GM18867 (cell line): Measurements from ENCODE around the gene SALL4.
"Not testable (repeated sequence)": the region's sequence is repeated elsewhere in the genome, so short reads cannot be mapped to it uniquely, and the experiment has no call there.

Experiments
- ATAC-seq: cut with Tn5 transposase; IDR thresholded peaks from one replicate; pipeline ENCODE4 v1.9.1; 2021; ENCODE audit warnings: mild to moderate bottlenecking, moderate library complexity; ENCODE audit not compliant: unreplicated experiment

Gene SALL4

GRCh38 chr20:51802170-51802751 is at the start of gene SALL4:
SALL4 (minus strand) TSS chr20:51802521; CDS start chr20:51802408, 113 bp downstream.
- no peak for ATAC-seq

DNA sequence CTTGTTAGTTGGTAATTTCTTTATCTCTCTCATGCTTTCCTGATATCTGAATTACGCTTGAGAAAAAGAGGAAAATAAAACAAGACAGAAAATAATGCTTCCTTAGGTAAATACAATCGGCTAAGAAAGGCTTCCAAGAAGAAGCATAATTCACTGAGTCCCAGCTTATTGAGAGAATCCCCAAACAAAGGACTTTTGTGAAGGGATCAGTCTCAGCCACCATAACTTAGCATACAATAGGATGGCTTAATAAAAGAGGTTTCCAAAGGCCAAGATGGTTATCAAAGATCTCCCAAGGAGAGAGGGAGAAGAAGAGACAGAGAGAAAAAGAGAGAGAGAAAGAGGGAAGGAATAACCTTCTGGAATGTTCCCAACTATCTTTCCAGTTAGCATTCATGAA is 46.0 kb upstream of the SALL4 start:
- ATAC-seq, result no peak

GRCh38 chr20:51840865-51841264 is 38.5 kb upstream of the SALL4 start:
- no peak for ATAC-seq

DNA sequence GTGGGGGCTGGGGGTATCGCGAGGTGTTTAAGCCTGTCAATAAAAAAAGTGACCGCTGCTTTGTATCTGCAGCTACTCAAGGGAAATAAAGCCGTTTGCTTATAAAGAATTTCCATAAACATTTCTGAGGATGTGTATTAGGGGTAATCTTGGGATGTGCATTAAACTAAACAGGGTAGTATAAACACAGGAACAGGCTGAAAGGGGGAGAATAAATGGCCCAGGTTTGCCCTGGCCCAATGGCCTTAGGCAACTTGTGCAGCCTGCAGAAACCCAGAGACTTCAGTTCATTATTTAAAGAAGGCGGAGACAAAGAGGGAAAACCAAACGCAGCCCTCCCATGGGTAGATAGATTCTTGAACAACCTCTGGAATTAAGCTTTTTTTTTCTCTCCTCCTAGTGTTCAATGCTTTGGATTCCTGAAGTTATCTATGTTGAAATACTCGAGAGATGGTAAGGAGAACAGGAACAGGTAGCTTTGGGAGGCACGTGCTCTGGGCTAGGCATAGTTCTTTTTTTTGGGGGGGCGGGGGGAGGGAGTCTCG is 35.6 kb upstream of the SALL4 start:
- no peak for ATAC-seq

- ATAC-seq, result no peak
Measured at GRCh38 chr20:51837436-51837835, 35.1 kb upstream of the SALL4 start.

- no peak for ATAC-seq
Measured at GRCh38 chr20:51833326-51833725, 31.0 kb upstream of the SALL4 start.

DNA sequence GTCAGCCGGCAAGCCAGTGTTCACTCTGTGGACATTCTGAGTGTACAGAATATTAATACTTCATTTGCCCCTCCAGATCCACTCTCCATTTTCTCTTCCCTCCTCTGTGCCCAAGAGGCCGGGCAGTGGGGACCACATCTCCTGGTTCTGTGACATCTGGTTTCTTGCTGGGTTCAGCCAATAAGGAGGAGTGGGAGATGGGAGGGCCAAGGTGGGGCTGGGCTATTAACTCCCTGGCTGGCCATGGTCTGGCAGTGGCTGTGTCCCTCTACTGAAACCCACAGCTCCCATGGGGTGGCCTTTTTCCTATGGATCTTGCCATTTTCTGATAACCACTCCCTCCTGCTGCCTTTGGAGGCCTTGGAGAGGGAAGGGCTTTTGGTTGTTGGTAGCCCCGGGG is 30.0 kb upstream of the SALL4 start:
- no peak for ATAC-seq

- no peak for ATAC-seq
Measured at GRCh38 chr20:51831866-51832265, 29.5 kb upstream of the SALL4 start.

- ATAC-seq, result no peak
Measured at GRCh38 chr20:51830538-51830937, 28.2 kb upstream of the SALL4 start.

GRCh38 chr20:51828762-51829161 is 26.4 kb upstream of the SALL4 start:
- ATAC-seq, result no peak

DNA sequence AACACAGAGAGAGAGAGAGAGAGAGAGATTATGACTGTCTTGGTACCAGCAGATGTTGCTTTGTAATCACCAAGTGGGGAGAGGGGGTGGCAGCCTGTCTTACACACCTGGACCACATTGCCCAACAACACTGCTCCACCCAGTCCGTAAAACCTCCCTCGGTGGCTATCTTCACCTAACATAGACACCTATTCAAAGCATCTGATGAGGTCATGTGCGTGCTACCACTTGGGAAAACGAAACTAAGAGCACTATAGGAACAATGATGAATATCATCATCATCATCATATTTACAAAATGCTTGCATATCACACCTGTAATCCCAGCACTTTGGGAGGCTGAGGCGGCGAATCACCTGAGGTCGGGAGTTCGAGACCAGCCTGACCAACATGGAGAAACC is 24.1 kb upstream of the SALL4 start:
- ATAC-seq, result no peak

GRCh38 chr20:51818479-51819008 is 16.2 kb upstream of the SALL4 start:
- ATAC-seq, result no peak

DNA sequence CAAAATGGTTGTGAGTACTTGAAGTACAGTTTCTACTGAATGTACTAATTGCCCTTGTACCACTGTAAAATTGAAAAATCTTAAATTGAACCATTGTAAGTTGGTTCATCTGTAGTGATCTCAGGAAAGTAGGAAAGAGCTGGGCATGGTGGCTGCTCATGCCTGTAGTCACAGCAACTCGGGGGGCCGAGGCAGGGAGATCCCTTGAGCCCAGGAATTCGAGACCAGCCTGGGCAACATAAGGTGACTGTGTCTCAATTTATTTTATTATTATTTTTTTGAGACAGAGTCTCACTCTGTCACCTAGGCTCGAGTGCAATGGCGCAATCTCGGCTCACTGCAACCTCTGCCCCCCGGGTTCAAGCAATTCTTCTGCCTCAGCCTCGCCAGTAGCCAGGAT is 14.5 kb upstream of the SALL4 start:
- not testable (repeated sequence) for ATAC-seq

- ATAC-seq, result no peak
Measured at GRCh38 chr20:51815383-51816076, 13.2 kb upstream of the SALL4 start.

DNA sequence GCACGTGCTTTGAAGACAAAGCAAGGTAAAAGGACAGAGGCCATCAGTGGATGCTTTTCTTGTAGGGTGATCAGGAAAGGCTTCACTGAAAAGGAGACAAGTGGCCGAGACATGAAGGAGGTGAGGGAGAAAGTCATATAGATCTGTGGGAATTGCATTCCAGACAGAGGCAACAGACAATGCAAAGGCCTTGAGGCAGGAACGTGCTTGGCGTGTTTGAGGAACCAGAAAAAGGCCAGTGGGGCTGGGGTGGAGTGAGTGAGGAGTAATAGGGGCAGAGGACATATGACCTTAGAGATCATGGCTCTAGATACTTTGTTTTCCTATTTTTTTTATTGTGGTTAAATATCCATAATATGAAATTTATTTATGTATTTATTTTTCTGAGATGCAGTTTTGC is 10.5 kb upstream of the SALL4 start:
- ATAC-seq, result no peak

GRCh38 chr20:51811514-51812128 is 9.3 kb upstream of the SALL4 start:
- no peak for ATAC-seq

GRCh38 chr20:51811042-51811355 is 8.7 kb upstream of the SALL4 start:
- no peak for ATAC-seq

DNA sequence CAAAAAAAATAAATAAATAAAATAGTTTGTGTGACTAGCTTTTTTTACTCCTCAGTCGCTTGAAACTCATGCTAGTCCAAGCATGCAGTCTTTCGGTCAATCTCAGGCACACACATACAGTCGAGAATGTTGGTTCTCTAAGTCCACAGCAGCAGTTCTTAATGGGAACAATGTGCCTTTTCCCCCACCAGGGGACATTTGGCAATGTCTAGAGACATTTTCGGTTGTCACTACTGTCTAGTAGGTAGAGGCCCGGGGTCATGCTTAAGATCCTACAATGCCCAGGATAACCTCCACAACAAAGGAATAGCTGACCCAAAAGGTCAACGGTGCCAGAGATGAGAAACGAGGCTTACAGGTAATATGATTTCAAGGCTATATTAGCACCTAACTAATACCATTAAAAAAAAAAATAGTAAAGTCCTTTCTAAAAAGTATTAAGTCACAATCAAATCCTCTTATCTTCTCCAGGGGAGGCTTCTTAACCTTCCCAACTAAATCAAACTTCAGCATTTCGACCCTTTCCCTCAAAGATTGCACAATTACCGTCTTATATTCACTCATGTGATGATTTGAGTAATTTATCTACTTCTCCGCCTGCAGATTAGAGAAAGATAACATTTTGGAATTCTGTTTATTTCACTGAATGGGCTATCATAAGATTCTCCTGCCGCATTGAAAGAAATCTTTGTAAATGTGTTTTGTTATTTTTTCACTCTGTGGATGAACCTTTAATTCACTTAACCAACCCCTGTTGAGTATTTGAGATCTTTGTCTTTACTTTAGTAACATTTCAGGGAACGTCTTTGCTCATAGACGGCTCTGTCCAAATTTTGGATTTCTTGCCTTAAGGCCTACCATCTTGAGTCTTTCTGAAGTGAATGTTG is 8.1 kb upstream of the SALL4 start:
- ATAC-seq, result no peak

DNA sequence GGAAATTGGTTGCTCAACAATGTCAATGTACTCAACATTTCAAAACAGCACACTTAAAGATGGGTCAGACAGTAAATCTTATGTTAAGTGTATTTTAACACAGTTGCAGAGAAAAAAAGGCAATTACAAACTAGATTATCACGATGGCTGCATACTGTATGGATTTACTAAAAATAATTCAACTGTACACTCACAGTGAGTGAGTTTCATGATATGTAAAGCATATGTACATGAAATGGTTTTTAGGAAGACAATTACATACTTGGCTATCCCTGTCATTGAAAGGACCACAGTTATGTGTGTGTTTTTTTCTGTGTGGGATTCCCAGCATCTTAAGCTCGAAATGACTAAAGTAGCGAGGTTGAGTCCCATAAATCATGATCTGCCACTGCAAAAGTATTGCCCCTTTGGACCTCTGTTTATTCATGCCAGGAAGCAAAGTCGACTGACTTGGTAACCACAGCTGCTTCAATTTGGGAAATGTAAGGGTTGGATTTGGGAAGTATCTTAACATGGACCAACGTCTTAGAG is 5.5 kb upstream of the SALL4 start:
- ATAC-seq, result no peak

DNA sequence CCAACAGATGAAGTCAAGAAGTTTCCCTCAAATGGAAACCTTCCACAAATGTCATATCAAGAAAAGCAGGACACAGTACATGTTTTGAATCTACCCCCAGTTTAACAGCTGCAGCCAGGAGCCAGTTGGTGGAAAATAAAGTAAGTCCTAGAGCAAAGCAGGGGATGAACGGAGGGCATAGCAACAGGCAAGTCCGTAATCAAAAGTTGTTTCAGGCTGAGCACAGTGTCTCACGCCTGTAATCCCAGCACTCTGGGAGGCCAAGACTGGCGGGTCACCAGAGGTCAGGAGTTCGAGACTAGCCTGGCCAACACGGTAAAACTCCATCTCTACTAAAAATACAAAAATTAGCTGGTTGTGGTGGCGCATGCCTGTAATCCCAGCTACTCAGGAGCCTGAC is 2.4 kb upstream of the SALL4 start:
- no peak for ATAC-seq
